Fibroblast of skin of abdomen (primary cell): Measurements from ENCODE around the gene KCNJ13. TPM values are rescaled to one million over a fixed set of nuclear protein-coding genes. Genes with fewer than 3 reads are reported as not detected.
A peak's percentile ranks its signal among the peaks of the same experiment; 100 is the strongest.

ENCODE experiments used
- DNase-seq: peaks from one replicate; pipeline ENCODE4 v3.0.0-alpha.2; 2013
- polyA plus RNA-seq, 2 experiments: library from polyadenylated mRNA; unstranded; fragments of 120-200 nt; gene quantifications; one replicate each; pipeline ENCODE4 v1.2.1, GENCODE V29; 2013; ENCODE audit not compliant: insufficient read length in 2 of 2

KCNJ13 gene
- polyA plus RNA-seq (2013, experiment 1 of 2; ENCODE audit: insufficient read length) = not detected
- not detected for polyA plus RNA-seq (2013, experiment 2 of 2; ENCODE audit: insufficient read length)

GRCh38 chr2:232776435-232776834 lies at the start of gene KCNJ13:
Gene KCNJ13 (minus strand): TSS chr2:232776565. CDS start chr2:232771362, 5,203 bp downstream.
- DNase-seq = peak; percentile 14

- DNase-seq = no peak
Measured at GRCh38 chr2:232817756-232818155, 41.4 kb upstream of the KCNJ13 start.

- no peak for DNase-seq
Measured at GRCh38 chr2:232816657-232817056, 40.3 kb upstream of the KCNJ13 start.

GRCh38 chr2:232815569-232815968 lies 39.2 kb upstream of the KCNJ13 start:
- no peak for DNase-seq

- DNase-seq = no peak
Measured at GRCh38 chr2:232810444-232810843, 34.1 kb upstream of the KCNJ13 start.

- no peak for DNase-seq
Measured at GRCh38 chr2:232809349-232810124, 33.2 kb upstream of the KCNJ13 start.

GRCh38 chr2:232802091-232802490 lies 25.7 kb upstream of the KCNJ13 start:
- DNase-seq = no peak

- no peak for DNase-seq
Measured at GRCh38 chr2:232800166-232800565, 23.8 kb upstream of the KCNJ13 start.

- no peak for DNase-seq
Measured at GRCh38 chr2:232798187-232798586, 21.8 kb upstream of the KCNJ13 start.

- peak; percentile 38 for DNase-seq
Measured at GRCh38 chr2:232795920-232796319, 19.6 kb upstream of the KCNJ13 start.

GRCh38 chr2:232794981-232795380 lies 18.6 kb upstream of the KCNJ13 start:
- no peak for DNase-seq

- no peak for DNase-seq
Measured at GRCh38 chr2:232793271-232793670, 16.9 kb upstream of the KCNJ13 start.

GRCh38 chr2:232791518-232791917 lies 15.2 kb upstream of the KCNJ13 start:
- DNase-seq = no peak

- no peak for DNase-seq
Measured at GRCh38 chr2:232789082-232789481, 12.7 kb upstream of the KCNJ13 start.

GRCh38 chr2:232787806-232788205 lies 11.4 kb upstream of the KCNJ13 start:
- DNase-seq = no peak

GRCh38 chr2:232783278-232783677 lies 6.9 kb upstream of the KCNJ13 start:
- no peak for DNase-seq

- DNase-seq = peak; percentile 64
Measured at GRCh38 chr2:232781765-232782164, 5.4 kb upstream of the KCNJ13 start.

GRCh38 chr2:232779934-232780333 lies 3.6 kb upstream of the KCNJ13 start:
- DNase-seq = no peak

- DNase-seq = no peak
Measured at GRCh38 chr2:232779465-232779864, 3.1 kb upstream of the KCNJ13 start.

GRCh38 chr2:232777276-232777675 lies 911 bp upstream of the KCNJ13 start:
- no peak for DNase-seq

GRCh38 chr2:232773815-232774214 lies 2.5 kb downstream of the KCNJ13 start:
- DNase-seq = no peak

GRCh38 chr2:232772531-232772930 lies 3.8 kb downstream of the KCNJ13 start:
- no peak for DNase-seq

GRCh38 chr2:232771870-232772269 lies 4.5 kb downstream of the KCNJ13 start:
- DNase-seq = no peak

- no peak for DNase-seq
Measured at GRCh38 chr2:232770207-232770606, 6.2 kb downstream of the KCNJ13 start.

GRCh38 chr2:232767866-232768265 lies 8.5 kb downstream of the KCNJ13 start:
- no peak for DNase-seq
